Mucosa of descending colon (tissue), 3 donors: ENCODE measurements around the gene C5orf63. TPM values are rescaled to one million over a fixed set of nuclear protein-coding genes. Genes with fewer than 3 reads are reported as not detected.

Source experiments
- ATAC-seq: fragments of 200-7000 bp; cut with Tn5 transposase; one replicate; pipeline ENCODE4 v1.9.1; 2020; ENCODE audit warnings: mild to moderate bottlenecking, moderate library complexity
- DNase-seq, 3 donors: peaks; one replicate each; pipeline ENCODE4 v3.0.0-alpha.2; 2020
- H3K36me3 ChIP-seq: fragments of 200-600 bp; one replicate; pipeline ENCODE4 v1.8.0; 2021; ENCODE audit warnings: low read depth, mild to moderate bottlenecking
- H3K4me1 ChIP-seq: fragments of 200-600 bp; one replicate; pipeline ENCODE4 v1.8.0; 2021; ENCODE audit warnings: low read depth, mild to moderate bottlenecking
- H3K4me3 ChIP-seq: fragments of 200-600 bp; one replicate; pipeline ENCODE4 v1.8.0; 2021; ENCODE audit warnings: mild to moderate bottlenecking
- H3K9me3 ChIP-seq: fragments of 200-600 bp; one replicate; pipeline ENCODE4 v1.8.0; 2021; ENCODE audit warnings: mild to moderate bottlenecking
- intact Hi-C, 2 donors: fragments of 100-400 bp; cut with DNase I in 1 of 2; cut with micrococcal nuclease in 1 of 2; formaldehyde crosslinking; loops; one replicate each; pipeline versions ENCODE4 v1.11.0 to v1.11.1; 2022; cut with DNase I, micrococcal nuclease
- total RNA-seq, 3 donors: library from RNA; stranded (reverse); fragmentation: NEBNext Ultra II Directional in 2 of 3; extraction: Animal tissue kit (Norgen Biotek cat#: 25700) in 2 of 3; gene quantifications; one replicate each; pipeline versions ENCODE4 v1.2.1 to v1.2.4, GENCODE V29; 2021 to 2023
- TF ChIP-seq, protein P1 (sequence below): fragments of 200-600 bp; IDR thresholded peaks from one replicate; pipeline ENCODE4 v1.8.0; 2022; ENCODE audit warnings: antibody characterized with exemption, mild to moderate bottlenecking
- donor health status: DM: no; HTN: no; CAD: no; lungs with moderate emphysema.
- donor health status: DM: no; HTN: no; CAD: no.
- donor health status: DM: no; HTN: yes; CAD: no.

Gene C5orf63
- total RNA-seq, 3 donors from 2014 or later: 13.7 to 22.6 (median 14.9) TPM

DNA sequence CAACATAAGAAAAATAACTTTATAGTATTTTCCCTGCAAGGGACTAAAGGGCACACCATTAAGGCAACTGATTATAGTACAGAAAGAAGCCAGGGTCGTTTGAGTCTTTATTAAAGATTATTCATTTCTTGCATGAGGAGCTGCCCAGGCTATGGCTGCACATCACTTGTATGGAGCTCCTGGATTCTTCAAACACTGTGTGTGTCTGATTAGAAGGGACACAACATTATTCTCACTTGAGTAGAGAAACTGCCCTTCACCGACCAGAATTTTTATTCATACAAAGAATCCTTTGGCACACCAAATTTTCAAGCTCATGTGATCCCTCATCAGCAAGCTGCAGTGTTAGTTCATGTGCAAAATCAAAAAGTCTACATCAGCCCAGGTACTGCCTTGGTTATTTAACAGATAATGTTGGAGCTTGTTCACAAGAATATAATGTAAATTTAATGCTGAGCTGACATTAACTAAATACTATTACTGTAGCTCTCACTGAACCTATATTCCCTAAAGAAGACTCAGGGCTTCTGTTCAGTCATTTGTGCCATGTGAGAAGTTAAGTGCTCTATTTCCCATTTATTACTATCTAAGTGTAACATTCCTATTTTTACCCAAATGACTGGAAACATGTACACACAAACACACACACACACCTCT lies 9.9 kb downstream of the C5orf63 start:
- TF ChIP-seq, protein P1, sequence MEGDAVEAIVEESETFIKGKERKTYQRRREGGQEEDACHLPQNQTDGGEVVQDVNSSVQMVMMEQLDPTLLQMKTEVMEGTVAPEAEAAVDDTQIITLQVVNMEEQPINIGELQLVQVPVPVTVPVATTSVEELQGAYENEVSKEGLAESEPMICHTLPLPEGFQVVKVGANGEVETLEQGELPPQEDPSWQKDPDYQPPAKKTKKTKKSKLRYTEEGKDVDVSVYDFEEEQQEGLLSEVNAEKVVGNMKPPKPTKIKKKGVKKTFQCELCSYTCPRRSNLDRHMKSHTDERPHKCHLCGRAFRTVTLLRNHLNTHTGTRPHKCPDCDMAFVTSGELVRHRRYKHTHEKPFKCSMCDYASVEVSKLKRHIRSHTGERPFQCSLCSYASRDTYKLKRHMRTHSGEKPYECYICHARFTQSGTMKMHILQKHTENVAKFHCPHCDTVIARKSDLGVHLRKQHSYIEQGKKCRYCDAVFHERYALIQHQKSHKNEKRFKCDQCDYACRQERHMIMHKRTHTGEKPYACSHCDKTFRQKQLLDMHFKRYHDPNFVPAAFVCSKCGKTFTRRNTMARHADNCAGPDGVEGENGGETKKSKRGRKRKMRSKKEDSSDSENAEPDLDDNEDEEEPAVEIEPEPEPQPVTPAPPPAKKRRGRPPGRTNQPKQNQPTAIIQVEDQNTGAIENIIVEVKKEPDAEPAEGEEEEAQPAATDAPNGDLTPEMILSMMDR: no peak
- Histone ChIP-seq H3K36me3 (no peaks in the 10 kb centered on the region), H3K9me3 (no peaks in the 10 kb centered on the region), H3K4me1 (peaks cover 3% of the 10 kb centered on the region), H3K4me3 (no peak overlapping the region)
- ATAC-seq (no peak), DNase-seq (no peak)
- intact Hi-C loops: no loop called here

DNA sequence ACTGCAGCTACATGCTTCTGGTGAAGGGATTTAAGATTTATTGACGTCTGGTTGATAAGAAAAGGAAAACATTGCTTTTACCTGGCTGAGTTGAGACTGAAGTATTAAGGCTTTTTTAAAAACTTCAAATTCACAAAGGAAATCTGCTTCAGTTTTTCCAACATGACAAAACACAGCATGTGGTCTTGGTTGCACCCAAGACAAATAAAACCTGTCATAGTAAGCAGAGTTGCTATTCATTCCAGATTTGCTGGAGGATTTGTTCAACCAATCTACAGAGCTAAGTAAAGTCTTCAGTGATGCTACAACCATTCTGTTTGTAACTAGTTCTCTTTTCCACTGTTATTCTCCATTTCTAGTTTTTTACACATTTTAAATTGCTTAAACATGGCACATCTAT lies 11.3 kb downstream of the C5orf63 start:
- intact Hi-C loops: no loop called here
- Histone ChIP-seq H3K36me3 (no peaks in the 10 kb centered on the region), H3K4me3 (no peak overlapping the region), H3K4me1 (peaks cover 3% of the 10 kb centered on the region), H3K9me3 (no peaks in the 10 kb centered on the region)
- TF ChIP-seq, protein P1: no peak
- DNase-seq (no peak), ATAC-seq (no peak)

DNA sequence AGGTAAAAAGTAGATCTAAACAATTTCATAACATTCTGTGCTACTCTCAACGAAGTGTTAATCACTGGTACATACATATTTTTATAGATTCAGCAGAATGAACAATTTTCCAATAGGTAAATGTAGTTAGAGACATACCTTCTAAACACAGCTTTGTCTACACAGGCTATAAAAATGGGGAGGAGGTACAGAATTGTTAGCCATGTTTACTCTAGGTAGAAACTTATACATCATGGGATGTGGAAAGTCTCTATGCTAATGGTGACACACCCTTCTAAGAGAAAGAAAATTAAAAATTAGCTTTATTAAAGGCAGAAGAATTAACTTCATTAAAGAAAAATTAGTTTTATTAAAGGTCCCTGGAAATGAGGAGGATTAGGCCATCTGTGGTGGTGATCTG lies 11.8 kb downstream of the C5orf63 start:
- Histone ChIP-seq H3K36me3 (no peaks in the 10 kb centered on the region), H3K9me3 (no peaks in the 10 kb centered on the region), H3K4me1 (peaks cover 3% of the 10 kb centered on the region), H3K4me3 (no peak overlapping the region)
- no peak for DNase-seq
- TF ChIP-seq, protein P1: no peak
- intact Hi-C loops: no loop called here
- ATAC-seq: peak; percentile 60

DNA sequence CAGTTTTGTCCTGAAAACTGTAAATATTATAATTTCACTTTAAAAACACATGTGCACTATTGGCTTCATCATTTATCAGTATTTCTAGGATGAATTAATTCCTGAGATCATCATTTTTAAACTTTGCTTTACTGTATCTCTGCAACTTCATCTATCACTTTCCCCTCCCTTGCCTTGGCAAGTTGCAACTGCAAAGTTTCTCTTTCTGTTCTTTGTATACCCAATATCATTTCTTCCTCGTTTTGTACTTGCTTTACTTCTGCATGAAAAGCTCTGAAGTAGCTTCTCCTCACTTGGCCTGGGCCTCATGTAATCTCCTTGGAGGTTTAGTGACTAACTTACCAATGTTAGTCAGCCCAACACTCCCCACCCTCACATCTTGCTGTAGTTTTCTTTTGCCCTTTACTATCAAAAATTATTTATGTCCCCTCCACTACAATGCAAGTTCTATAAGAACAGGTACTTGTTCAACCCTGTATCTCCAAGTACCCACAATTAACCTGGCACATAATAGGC lies 12.8 kb downstream of the C5orf63 start:
- Histone ChIP-seq H3K4me1 (peaks cover 3% of the 10 kb centered on the region), H3K9me3 (no peaks in the 10 kb centered on the region), H3K4me3 (no peak overlapping the region), H3K36me3 (no peaks in the 10 kb centered on the region)
- TF ChIP-seq, protein P1: no peak
- no peak for DNase-seq
- no peak for ATAC-seq
- intact Hi-C loops: no loop called here

DNA sequence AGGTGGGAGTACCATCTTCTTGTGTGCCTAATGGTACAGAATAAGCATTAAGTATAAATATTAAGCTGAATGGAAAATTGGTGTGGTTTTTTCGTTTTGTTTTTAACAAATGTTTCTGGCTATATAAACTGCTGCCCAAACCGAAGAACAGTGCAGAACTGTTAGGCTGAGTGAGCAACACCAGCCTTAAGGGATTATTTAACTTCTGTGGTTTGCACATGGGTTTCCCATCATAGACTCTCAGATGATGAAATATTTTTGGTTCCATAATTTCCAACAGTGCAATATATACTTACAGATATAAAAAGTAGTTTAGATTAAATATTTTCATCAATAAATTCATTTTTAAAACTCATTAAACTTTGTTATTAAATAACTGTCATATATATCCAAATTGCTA lies 16.4 kb downstream of the C5orf63 start:
- H3K4me1 ChIP-seq: peaks cover 3% of the 10 kb centered on the region
- no peak for DNase-seq
- no peak overlapping the region for H3K4me3 ChIP-seq
- intact Hi-C loops: no loop called here
- no peaks in the 10 kb centered on the region for H3K36me3 ChIP-seq
- TF ChIP-seq, protein P1: no peak
- no peak for ATAC-seq
- no peaks in the 10 kb centered on the region for H3K9me3 ChIP-seq
